GM12878 (cell line): ENCODE measurements around the gene MDN1. TPM values are rescaled to one million over a fixed set of nuclear protein-coding genes. Genes with fewer than 3 reads are reported as not detected.

Source experiments
- ATAC-seq: fragments of 200-7000 bp; cut with Tn5 transposase; 3 replicates; pipeline ENCODE4 v1.9.1; 2020; ENCODE audit warnings: mild to moderate bottlenecking, moderate library complexity
- BruUV-seq: library from RNA; stranded (reverse); fragments of 400-500 nt; replicated peaks from 2 replicates; lab custom pipeline; 2021; lab: Mats Ljungman, UMichigan
- CTCF ChIA-PET: fragments of 300-600 bp; sonication (Branson Sonifier 250); formaldehyde crosslinking; extraction: SDS; loops from one replicate; lab custom pipeline; 2021; ENCODE audit warnings: inconsistent platforms; lab: Yijun Ruan, JAX
- POLR2A ChIA-PET: fragments of 350-600 bp; formaldehyde crosslinking; extraction: SDS; loops from one replicate; lab custom pipeline; 2021; ENCODE audit warnings: inconsistent platforms; lab: Charles Lee
- RAD21 ChIA-PET: fragments of 300-600 bp; sonication (Branson Sonifier 250); formaldehyde crosslinking; loops from one replicate; lab custom pipeline; 2023; ENCODE audit warnings: antibody characterized with exemption; ENCODE audit not compliant: unreplicated experiment; lab: Charles Lee
- SMC1A ChIA-PET: fragments of 300-600 bp; sonication (Branson Sonifier 250); formaldehyde crosslinking; loops from one replicate; lab custom pipeline; 2023; ENCODE audit not compliant: unreplicated experiment, uncharacterized antibody; lab: Charles Lee
- DNase-seq: peaks from one replicate; pipeline ENCODE4 v3.0.0-alpha.2; 2011; ENCODE audit warnings: low read depth, low spot score
- FAIRE-seq: peaks from 3 replicates; lab custom pipeline; 2011; peaks lifted over from hg19 to GRCh38; lab: Jason Lieb, UNC
- H2AFZ ChIP-seq: 2 replicates; pipeline ENCODE4 v1.6.0; 2011; ENCODE audit warnings: low read depth, low read length, control low read depth; ENCODE audit not compliant: control insufficient read depth
- H3K27ac ChIP-seq: 2 replicates; pipeline ENCODE4 v1.5.1; 2011; ENCODE audit warnings: control low read depth; ENCODE audit not compliant: control insufficient read depth, insufficient read depth
- H3K27me3 ChIP-seq, 2 experiments: replicated peaks in 1 of 2; 2 replicates each; pipeline versions ENCODE4 v1.6.0 to v1.6.1; 2011; ENCODE audit warnings: low read length in 1 of 2; ENCODE audit not compliant: control insufficient read depth in 2 of 2, insufficient read depth in 2 of 2
- H3K36me3 ChIP-seq, 2 experiments: 2 replicates each; pipeline ENCODE4 v1.5.1; 2011; ENCODE audit warnings: low read length in 1 of 2; ENCODE audit not compliant: control insufficient read depth in 2 of 2, insufficient read depth in 2 of 2
- H3K4me1 ChIP-seq: 2 replicates; pipeline ENCODE4 v1.6.1; 2011; ENCODE audit warnings: mild to moderate bottlenecking, low read length, moderate library complexity, mixed read lengths; ENCODE audit not compliant: control insufficient read depth, insufficient read depth
- H3K4me2 ChIP-seq: 2 replicates; pipeline ENCODE4 v1.6.0; 2011; ENCODE audit warnings: control low read depth; ENCODE audit not compliant: control insufficient read depth, insufficient read depth
- H3K4me3 ChIP-seq: fragments of 200-600 bp; sonication (generic); 2 replicates; pipeline ENCODE4 v1.5.1; 2016
- H3K79me2 ChIP-seq: 2 replicates; pipeline ENCODE4 v1.6.0; 2011; ENCODE audit warnings: low read length; ENCODE audit not compliant: control insufficient read depth, insufficient read depth
- H3K9ac ChIP-seq: 2 replicates; pipeline ENCODE4 v1.8.0; 2011; ENCODE audit warnings: low read length, control low read depth, mixed read lengths; ENCODE audit not compliant: control insufficient read depth, insufficient read depth
- H3K9me3 ChIP-seq: replicated peaks from 3 replicates; pipeline ENCODE4 v1.5.1; 2011; ENCODE audit warnings: mild to moderate bottlenecking, low read length; ENCODE audit not compliant: control insufficient read depth, insufficient read depth
- H4K20me1 ChIP-seq: 2 replicates; pipeline ENCODE4 v1.6.0; 2011; ENCODE audit not compliant: control insufficient read depth, insufficient read depth
- ATF7 ChIP-seq: fragments of 450-650 bp; IDR thresholded peaks from 2 replicates; pipeline ENCODE4 v1.6.1; 2016; ENCODE audit warnings: low read depth, mild to moderate bottlenecking
- CBX3 ChIP-seq: fragments of 200-600 bp; sonication (generic); IDR thresholded peaks from 2 replicates; pipeline ENCODE4 v1.6.1; 2016; ENCODE audit warnings: low read depth, borderline replicate concordance
- EGR1 ChIP-seq, 2 experiments: IDR thresholded peaks; 1 replicate in 1 of 2; 2 replicates in 1 of 2; pipeline ENCODE4 v1.6.1; 2011 to 2012; ENCODE audit warnings: low read depth in 2 of 2, low read length in 2 of 2, borderline replicate concordance in 1 of 2, mild to moderate bottlenecking in 1 of 2, moderate library complexity in 1 of 2
- ETV6 ChIP-seq, 2 experiments: fragments of 450-650 bp in 1 of 2; IDR thresholded peaks in 1 of 2; conservative IDR thresholded peaks in 1 of 2; 2 replicates each; pipeline ENCODE4 v1.6.1; 2014; ENCODE audit warnings: antibody characterized with exemption in 1 of 2, borderline replicate concordance in 1 of 2, low read depth in 1 of 2, mild to moderate bottlenecking in 1 of 2, moderate library complexity in 1 of 2
- GABPA ChIP-seq: IDR thresholded peaks from 2 replicates; pipeline ENCODE4 v1.6.1; 2014; ENCODE audit warnings: antibody characterized with exemption, low read depth, mild to moderate bottlenecking, inconsistent platforms
- IRF4 ChIP-seq: IDR thresholded peaks from 2 replicates; pipeline ENCODE4 v1.6.1; 2011; ENCODE audit warnings: low read depth, low read length
- NBN ChIP-seq: fragments of 450-650 bp; IDR thresholded peaks from 2 replicates; pipeline ENCODE4 v1.6.1; 2016
- NFIC ChIP-seq: IDR thresholded peaks from 2 replicates; pipeline ENCODE4 v1.6.1; 2012; ENCODE audit warnings: low read depth, mild to moderate bottlenecking, inconsistent platforms, low read length, moderate library complexity
- PAX5 ChIP-seq: IDR thresholded peaks from 2 replicates; pipeline ENCODE4 v1.6.1; 2011; ENCODE audit warnings: low read depth, low read length, borderline replicate concordance
- POU2F2 ChIP-seq: IDR thresholded peaks from 3 replicates; pipeline ENCODE4 v1.6.1; 2011; ENCODE audit warnings: low read depth, mild to moderate bottlenecking, low read length, borderline replicate concordance
- RUNX3 ChIP-seq: IDR thresholded peaks from 2 replicates; pipeline ENCODE4 v1.6.1; 2012; ENCODE audit warnings: low read length, inconsistent platforms
- SPI1 ChIP-seq: IDR thresholded peaks from 2 replicates; pipeline ENCODE4 v1.6.1; 2011; ENCODE audit warnings: low read depth, mild to moderate bottlenecking, low read length, moderate library complexity, borderline replicate concordance; ENCODE audit not compliant: insufficient read depth
- SRF ChIP-seq, 2 experiments: IDR thresholded peaks; 2 replicates each; pipeline ENCODE4 v1.6.1; 2011; ENCODE audit warnings: low read depth in 2 of 2, low read length in 2 of 2, mild to moderate bottlenecking in 1 of 2, moderate library complexity in 1 of 2
- STAT1 ChIP-seq: fragments of 450-650 bp; conservative IDR thresholded peaks from 2 replicates; pipeline ENCODE4 v1.6.1; 2014; ENCODE audit warnings: antibody characterized with exemption, mild to moderate bottlenecking
- YY1 ChIP-seq: IDR thresholded peaks from 2 replicates; pipeline ENCODE4 v1.6.1; 2011; ENCODE audit warnings: low read depth, mild to moderate bottlenecking, low read length
- ZBTB40 ChIP-seq: fragments of 450-650 bp; IDR thresholded peaks from 2 replicates; pipeline ENCODE4 v1.6.1; 2016; ENCODE audit warnings: mild to moderate bottlenecking, moderate library complexity, borderline replicate concordance
- WGBS: methylation state at CpG from one replicate; pipeline ENCODE4 v1.1.6; 2016; ENCODE audit warnings: low lambda C conversion rate; ENCODE audit not compliant: insufficient replicate concordance, insufficient coverage; ENCODE audit errors: missing lambda C conversion rate; 5-methylcytosine and 5-hydroxymethylcytosine counted together
- in situ Hi-C: fragments of 300-500 bp; cut with MboI; formaldehyde crosslinking; loops from 9 replicates; pipeline ENCODE4 v1.14.3; 2018; ENCODE audit warnings: mixed read lengths
- intact Hi-C: fragments of 100-400 bp; cut with micrococcal nuclease; formaldehyde crosslinking; loops from one replicate; pipeline ENCODE4 v1.14.2; 2022; ENCODE audit not compliant: unreplicated experiment
- polyA plus RNA-seq, 11 experiments: library from polyadenylated mRNA; depleted of rRNA in 4 of 11; unstranded in 6 of 11; stranded (reverse) in 5 of 11; fragments of >200 nt; fragmentation: Nextera tagmentation in 4 of 11; fragmentation: Illumina TruSeq in 1 of 11; extraction: Ambion mirVana in 4 of 11; extraction: Trizol in 1 of 11; gene quantifications; 1 replicate in 1 of 11; 2 replicates in 10 of 11; pipeline versions ENCODE4 v1.2.1 to v1.2.3, GENCODE V29; 2011 to 2016; ENCODE audit warnings: inconsistent platforms in 2 of 11, missing spikeins in 2 of 11, low read depth in 1 of 11
- total RNA-seq, 4 experiments: library from RNA; depleted of rRNA in 3 of 4; stranded (reverse); fragments of >200 nt in 3 of 4; fragmentation: Illumina TruSeq in 1 of 4; extraction: Trizol in 1 of 4; gene quantifications; 2 replicates each; pipeline versions ENCODE4 v1.2.1 to v1.2.3, GENCODE V29; 2013 to 2021
- TF ChIP-seq, protein P1 (sequence below): IDR thresholded peaks from 2 replicates; pipeline ENCODE4 v1.6.1; 2012; ENCODE audit warnings: low read length, inconsistent platforms

MDN1 gene
- total and polyA plus RNA-seq, 10 of the 15 experiments (the other 5 are each of a cell fraction or from before 2014, with no cell fraction given): 14.3 to 50.1 (median 22.1) TPM

GRCh38 chr6:89596056-89596455 lies 223.5 kb downstream of the MDN1 start:
- Histone ChIP-seq H3K9ac (no peak overlapping the region), H2AFZ (peak overlapping the region; percentile 84), H3K9me3 (no peaks in the 10 kb centered on the region), H3K4me2 (0 out of 2 replicates have a peak overlapping the region, but pooled peaks have one; percentile 28), H3K79me2 (no peaks in the 10 kb centered on the region), H3K27me3 (no peaks in the 10 kb centered on the region), H3K4me1 (peaks cover 17% of the 10 kb centered on the region), H3K4me3 (no peak overlapping the region), H3K27ac (peak overlapping the region; percentile 21; the same call in 1 of the 2 replicates), H3K36me3 (no peaks in the 10 kb centered on the region; a peak in 1 of 4 replicates), H4K20me1 (no peaks in the 10 kb centered on the region)
- peak; percentile 96 for ATAC-seq
- peak; percentile 85 for FAIRE-seq
- CTCF ChIA-PET: interaction anchor here (1.5 kb wide), 1 partner anchor 164 kb away, joined by 4 read pairs; no protein-coding TSS in a partner anchor
- POLR2A ChIA-PET: no interaction called here
- in situ Hi-C loops (no loop called here), intact Hi-C loops (loop anchor here (5.0 kb wide), 2 partner anchors 164 to 224 kb away; partner anchors contain the start of gene ANKRD6)
- SMC1A ChIA-PET: interaction anchor here (1.5 kb wide), 1 partner anchor 12 kb away, joined by 7 read pairs; no protein-coding TSS in a partner anchor
- RAD21 ChIA-PET: no interaction called here
- DNase-seq: peak; percentile 52
- BruUV-seq: no TSS peak
- 4% methylated on average over 2 of the region's 2 CpGs for WGBS
- TF ChIP-seq NBN (no peak), ATF7 (peak; percentile 15; the same call in 1 of the 2 replicates), CBX3 (no peak), STAT1 (no peak), ZBTB40 (0 out of 2 replicates have a peak, but pooled peaks have one; percentile 28), GABPA (peak; percentile 77), ETV6 (conservative IDR thresholded peaks at IDR 0.05 in 1 of 2, IDR thresholded peaks at IDR 0.05 in 1 of 2; ENCODE audit: borderline replicate concordance in 1 of 2, low read depth in 1 of 2) (peak in 1 of 2 experiments; percentile 79; a peak in 1 of 4 replicates), SPI1 (peak; percentile 95), PAX5 (0 out of 2 replicates have a peak, but pooled peaks have one; percentile 24), IRF4 (0 out of 2 replicates have a peak, but pooled peaks have one; percentile 30), YY1 (peak; percentile 39; the same call in 1 of the 2 replicates), NFIC (peak; percentile 29; the same call in 1 of the 2 replicates), EGR1 (IDR thresholded peaks at IDR 0.05; ENCODE audit: borderline replicate concordance in 1 of 2, low read depth in 2 of 2, low read length in 2 of 2) (no peak), RUNX3 (peak; percentile 45; the same call in 1 of the 2 replicates), SRF (IDR thresholded peaks at IDR 0.05; ENCODE audit: low read depth in 2 of 2, low read length in 2 of 2) (peak; percentile 34 to 44; a peak in 1 of 4 replicates), POU2F2 (0 out of 3 replicates have a peak, but pooled peaks have one; percentile 13)
- TF ChIP-seq, protein P1, sequence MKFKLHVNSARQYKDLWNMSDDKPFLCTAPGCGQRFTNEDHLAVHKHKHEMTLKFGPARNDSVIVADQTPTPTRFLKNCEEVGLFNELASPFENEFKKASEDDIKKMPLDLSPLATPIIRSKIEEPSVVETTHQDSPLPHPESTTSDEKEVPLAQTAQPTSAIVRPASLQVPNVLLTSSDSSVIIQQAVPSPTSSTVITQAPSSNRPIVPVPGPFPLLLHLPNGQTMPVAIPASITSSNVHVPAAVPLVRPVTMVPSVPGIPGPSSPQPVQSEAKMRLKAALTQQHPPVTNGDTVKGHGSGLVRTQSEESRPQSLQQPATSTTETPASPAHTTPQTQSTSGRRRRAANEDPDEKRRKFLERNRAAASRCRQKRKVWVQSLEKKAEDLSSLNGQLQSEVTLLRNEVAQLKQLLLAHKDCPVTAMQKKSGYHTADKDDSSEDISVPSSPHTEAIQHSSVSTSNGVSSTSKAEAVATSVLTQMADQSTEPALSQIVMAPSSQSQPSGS: 0 out of 2 replicates have a peak, but pooled peaks have one; percentile 53
